GM21717 (cell line): ENCODE results near the gene SPINK4.

Experiments
- ATAC-seq: cut with Tn5 transposase; IDR thresholded peaks from one replicate; pipeline ENCODE4 v1.9.1; 2021; ENCODE audit warnings: mild to moderate bottlenecking, moderate library complexity; ENCODE audit not compliant: unreplicated experiment

Gene SPINK4

DNA sequence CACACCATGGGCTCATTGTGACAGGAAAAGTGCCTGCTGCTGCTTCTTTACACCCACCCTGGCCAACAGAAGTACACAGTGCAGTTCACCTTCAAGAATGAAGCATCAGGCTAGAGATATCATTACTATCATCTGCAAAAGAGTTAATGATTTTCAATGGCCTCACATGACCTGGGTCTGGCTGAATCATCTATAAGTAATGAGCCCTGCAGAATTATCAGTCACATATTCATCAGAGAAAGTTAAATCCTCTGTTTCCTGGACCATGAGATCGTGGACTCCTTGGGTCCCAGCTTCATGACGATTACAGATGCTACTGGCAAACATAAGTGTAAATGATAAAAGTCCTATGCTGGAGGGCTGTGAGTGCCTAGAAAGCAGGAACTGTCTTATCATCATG lies 16.3 kb downstream of the SPINK4 start:
- no peak for ATAC-seq

DNA sequence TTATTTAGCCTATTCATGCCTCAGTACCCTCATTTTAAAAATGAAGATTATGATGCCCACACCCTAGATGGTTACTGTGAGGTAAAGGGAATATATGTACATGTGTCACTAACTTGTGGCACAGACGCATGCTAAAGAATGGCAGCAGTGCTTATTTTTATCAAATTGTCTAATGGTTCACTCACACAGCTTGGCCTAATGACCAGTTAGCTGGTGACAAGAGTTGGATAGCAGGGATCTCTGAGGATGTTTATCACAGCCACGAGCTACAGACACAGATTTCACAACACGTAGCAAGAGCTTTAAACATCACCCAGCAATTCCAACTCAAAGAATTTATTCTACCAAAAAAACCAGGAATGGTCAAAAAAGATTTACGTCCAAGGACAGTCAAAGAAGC lies 17.3 kb downstream of the SPINK4 start:
- ATAC-seq, result no peak

DNA sequence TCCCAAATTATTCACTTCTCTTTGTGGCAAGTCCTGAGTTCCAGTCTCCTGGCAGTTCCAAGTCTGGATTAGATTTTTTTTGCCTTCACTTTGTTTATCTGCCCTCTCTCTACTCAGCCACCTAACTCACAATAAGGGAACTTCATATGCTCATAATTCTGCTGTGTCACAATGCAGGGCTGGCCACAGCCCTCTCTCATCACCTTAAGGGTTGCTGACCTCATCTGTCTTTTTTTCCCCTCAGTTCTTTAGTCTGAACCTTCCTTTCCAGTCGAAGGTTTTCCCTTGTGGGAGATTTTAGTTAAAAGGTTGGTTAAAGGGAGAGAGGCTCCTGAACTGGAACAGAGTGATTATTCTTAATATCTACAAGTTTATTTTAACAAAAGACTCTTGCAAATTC lies 20.4 kb downstream of the SPINK4 start:
- no peak for ATAC-seq

DNA sequence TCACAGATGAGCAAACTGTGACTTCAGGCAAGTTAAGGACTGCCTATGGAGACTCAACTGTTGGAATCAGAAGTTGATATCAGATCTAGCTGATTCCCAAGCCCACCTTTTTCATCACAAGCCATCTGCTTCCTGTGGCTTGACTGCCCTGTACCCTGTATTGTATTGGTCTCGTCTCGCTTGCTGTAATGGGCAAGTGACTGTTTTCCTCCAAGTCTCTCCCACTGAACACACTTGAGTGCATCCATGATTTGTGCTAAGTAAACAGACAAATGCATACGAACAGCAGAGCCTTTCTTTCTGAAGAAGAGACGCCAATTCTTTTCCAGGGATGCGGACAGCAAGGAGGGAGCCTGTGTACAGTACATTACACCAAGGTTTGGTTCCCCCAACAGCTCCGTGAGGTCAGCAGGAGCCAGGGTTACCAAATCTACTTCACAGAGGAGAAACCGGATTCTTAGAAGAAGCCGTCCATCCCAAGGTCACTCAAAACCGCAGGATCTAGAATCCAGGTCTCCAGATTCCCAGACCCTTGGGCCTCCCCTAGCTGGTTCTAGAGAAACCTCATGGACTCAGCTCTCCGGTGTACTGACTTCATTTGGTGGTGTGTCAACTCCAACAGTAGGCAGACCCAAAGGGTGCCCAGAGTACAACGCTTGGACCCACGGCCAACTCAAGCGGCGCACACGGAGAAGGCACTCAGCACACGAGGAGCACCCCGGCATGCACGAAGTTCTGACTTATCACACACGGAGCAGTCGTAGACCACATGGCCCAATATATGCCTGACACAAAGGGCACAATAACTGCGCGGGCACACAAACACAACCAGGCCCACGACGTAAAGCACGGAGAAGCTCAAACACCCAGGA lies 23.4 kb downstream of the SPINK4 start:
- ATAC-seq, result no peak

DNA sequence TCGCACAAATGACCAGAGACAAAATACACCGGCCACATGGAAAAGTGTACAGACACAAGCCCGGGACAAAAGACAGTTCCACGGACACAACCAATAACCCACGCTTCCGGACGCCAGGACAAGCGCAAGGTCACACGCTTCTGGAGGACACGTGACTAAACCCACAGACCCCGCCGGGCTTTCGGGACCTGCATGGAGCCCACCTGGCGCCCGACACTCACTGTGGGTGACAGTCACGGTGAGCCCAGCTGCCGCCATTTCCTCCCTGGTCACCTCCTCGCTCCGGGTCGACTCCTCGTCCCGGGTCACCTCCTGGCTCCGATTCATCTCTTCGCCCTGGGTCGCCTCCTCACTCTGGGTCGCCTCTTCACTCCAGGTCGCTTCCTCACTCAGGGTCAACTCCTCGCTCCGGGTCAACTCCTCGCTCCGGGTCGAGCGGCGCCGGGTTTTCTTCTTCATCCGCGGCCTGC lies 24.1 kb downstream of the SPINK4 start:
- peak; percentile 23 for ATAC-seq

DNA sequence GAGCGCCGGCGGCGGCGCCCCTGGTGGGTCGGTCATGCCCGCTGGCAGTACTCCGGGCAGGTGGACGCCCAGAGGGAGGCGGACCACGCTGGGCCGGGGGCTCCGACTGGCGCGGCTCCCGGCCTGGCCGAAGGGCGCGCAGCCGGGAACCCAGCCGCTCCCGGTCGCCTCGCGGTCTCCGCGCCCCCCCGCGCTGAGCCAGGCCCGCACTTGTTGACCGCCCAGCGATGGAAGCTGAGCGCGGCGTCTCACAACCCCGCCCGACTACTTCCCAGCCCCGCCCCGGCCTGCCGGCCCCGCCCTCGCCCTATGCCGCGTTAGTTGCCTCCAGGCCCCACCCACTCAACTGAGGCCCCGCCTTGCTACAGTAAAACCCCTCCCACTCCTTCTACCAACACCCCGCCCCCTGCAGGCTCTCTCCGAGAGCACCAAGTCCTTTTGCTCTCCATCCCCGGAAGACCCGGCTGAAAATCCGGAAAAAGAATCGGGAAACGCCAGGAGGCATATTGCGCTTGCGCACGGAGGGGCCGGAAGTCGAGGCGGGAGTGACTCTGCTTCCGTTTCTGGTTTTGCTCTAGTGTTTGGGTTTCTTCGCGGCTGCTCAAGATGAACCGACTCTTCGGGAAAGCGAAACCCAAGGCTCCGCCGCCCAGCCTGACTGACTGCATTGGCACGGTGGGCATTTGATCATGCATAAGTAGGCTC lies 24.7 kb downstream of the SPINK4 start, which contains the start of the genes BAG1 and CHMP5:
Gene BAG1 (minus strand): TSS at position 236 of the 705 bp plus-strand sequence.
Gene CHMP5 (plus strand): TSS at position 577 of the 705 bp plus-strand sequence. CDS start 30 bp downstream, at position 607.
- ATAC-seq, result peak; percentile 82

DNA sequence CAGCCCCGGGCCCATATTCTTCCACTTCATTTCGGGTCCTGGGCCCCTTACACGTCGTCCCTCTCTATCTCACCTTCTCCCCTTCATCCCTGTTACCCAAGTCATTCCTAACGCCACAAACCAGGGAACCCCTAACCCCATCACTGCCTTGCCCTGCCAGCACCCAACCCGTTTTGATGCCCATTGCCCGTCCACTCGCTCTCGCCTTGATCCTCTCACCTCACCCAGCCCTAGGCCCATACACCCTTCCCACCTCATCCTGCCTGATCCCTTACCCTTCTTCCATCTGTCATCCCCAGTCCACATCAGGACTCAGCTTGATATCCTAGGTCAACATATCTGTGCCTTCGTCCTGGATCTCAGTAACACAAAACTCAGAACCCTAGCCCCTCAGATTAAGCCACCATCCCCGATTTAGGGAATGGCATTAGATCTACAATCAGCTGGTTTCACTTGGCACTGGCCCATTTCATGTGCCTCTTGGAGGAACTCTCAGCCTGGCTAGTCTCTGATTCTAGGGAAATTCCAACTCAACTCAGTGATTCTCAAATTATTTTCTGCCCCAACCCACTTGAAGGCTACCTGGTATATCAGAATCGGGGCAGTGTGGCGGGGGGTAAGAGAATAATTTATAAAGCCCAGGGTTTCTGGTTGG lies 25.4 kb downstream of the SPINK4 start:
- ATAC-seq, result no peak

DNA sequence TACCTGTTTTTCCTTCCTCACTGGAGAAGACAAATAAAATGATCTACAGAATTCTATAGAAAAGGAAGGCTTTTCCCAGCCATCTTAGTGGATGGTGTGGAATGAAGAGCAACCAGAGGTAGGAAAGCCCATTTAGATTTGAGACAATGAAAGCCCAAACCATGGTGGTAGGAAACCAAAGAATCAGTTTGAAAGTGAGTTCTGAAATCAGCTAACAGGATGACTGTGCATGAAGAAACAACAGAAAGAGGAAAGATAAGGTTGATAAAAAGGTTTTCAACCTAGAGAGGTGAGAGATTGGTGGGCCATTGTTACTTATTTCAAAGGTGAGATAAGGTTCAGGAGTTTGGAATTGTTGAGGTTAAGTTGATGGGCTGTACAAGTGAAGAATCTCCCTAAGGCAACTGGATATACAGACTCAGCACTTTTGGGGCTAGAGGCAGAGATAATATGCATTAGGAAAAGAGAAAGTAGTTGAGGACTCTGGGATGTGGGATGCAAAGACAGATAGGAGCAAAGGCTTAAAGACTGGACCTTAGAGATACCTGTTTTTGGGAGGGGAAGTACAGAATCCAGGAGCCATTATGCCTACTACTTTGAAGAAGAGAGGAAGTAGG lies 27.3 kb downstream of the SPINK4 start:
- ATAC-seq, result no peak

DNA sequence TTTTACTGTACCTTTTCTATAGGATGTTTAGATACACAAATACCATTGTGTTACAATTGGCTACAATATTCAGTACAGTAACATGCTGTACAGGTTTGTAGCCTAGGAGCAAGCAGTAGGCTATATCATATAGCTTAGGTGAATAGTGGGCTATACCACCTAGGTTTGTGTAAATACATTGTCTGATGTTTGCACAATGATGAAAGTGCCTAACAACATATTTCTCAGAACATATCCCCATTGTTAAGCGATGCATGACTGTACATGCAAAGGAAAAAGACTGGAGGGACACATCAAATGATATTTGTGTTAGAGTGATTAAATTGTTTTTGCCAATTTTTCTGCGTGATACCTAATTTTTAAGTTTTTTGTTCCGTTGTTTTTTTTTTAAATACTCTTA lies 30.2 kb downstream of the SPINK4 start:
- no peak for ATAC-seq

DNA sequence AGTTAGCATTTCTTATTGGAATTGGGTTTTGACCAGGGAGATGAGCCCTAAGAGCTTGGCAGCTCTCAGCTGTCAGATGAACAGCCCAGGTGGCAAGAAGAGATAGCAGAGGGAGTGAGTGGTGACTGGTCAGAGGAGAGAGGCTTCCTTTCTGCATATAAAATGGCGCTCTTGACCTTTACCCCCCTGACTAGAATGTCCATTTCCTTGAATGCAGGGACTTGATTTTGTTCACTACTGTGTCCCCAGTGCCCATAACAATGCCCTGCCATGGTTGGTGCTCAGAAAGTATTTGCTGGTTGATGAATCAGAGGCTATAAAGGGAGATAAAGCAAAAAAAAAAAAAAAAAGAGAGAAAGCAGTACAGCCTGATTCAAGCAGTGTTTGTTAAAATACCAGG lies 32.1 kb downstream of the SPINK4 start:
- ATAC-seq, result no peak

DNA sequence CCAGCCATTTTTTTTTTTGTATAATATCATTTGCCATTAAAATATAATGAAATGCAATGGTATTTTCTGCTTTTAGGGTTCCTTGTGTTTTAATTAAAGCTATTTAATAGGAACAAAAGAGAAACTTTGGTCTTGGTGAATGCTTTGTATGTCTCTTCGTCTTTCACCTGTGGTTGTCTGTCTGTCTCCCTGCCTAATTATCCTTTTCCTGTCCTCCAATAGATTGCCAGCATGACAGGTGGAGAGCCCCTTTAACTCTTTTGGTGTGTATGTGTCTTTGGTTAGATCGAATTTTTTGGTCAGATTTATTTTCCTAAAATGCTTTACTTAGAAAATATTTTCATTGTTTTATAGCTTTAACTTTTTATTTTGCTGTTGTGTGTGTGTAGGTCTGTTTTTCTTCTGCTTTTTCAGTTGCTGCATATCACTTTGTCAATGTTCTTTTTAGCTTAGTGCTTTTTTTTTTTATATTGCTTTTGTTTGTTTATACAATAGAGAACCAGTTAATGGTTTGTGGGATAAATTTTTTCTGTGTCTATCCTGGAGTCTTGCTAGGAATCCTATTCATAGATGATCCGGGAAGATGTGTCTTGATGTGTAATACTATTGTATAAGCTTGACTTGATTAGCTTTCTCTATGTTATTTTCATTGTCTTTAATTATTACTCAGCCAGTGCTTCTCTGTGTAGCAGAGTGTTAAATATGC lies 33.5 kb downstream of the SPINK4 start:
- no peak for ATAC-seq

DNA sequence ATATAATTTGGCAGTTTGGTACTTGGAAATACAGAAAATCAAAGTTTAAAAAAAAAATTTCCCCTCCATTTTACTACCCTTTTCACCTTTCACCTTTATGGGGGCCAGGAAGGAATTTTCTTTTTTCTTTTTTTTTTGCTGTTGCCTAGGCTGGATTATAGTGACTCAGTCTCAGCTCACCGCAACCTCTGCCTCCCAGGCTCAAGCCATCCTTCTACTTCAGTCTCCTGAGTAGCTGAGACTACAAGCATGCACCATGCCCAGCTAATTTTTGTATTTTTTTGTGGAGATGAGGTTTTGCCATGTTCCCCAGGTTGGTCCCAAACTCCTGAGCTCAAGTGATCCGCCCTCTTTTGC lies 34.0 kb downstream of the SPINK4 start:
- no peak for ATAC-seq

DNA sequence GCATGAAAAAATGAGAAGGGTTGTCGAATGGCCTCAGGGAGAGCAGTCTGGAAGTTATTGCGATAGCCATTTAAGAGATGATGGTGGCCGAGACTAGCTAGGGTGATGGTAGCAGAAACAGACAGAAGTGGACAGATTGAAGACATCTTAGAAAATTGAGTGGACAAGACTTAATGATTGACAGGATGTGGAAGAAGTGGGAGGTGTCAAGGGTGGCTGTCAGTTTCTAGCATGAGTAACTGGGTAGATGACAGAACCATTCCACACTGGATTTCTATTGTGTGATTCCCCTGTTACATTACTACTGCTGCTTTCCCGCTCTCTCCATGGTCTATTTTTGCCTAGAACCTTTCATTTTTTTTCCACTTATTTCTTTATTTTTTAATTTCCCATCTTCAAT lies 37.5 kb downstream of the SPINK4 start:
- no peak for ATAC-seq

DNA sequence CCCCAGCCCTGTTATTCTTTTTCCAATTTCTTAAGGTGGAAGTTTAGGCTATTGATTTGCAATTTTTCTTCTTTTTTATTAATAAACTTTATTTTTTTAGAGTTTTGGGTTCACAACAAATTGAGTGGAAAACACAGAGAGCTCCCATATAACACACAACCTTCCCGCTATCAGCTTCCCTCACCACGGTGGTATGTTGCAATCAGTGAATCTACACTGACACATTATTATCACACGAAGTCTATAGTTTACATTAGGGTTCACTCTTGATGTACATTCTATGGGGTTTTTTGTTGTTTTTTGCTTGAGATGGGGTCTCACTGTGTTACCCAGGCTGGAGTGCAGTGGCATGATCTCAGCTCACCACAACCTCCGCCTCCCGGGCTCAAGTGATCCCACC lies 45.5 kb downstream of the SPINK4 start:
- ATAC-seq, result no peak

DNA sequence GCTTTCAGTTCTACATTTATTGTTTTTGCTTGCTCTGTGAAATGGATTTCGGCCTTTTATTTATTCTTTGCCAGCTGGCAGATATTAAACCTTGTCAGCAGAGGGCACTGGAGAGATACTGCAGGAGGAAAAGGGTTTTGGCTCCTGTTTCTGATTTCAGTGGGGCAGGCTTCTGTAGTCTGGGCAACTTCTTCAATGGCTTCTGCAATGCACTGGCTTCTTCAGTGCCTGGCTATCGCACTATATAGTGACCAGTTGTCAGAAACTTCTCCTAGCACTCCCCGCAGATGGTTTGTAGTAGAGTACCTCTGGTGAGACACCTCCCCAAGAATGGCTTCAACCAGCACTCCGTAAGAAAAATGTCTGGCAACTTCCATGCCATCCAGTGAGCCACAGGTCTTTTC lies 47.1 kb downstream of the SPINK4 start:
- no peak for ATAC-seq

DNA sequence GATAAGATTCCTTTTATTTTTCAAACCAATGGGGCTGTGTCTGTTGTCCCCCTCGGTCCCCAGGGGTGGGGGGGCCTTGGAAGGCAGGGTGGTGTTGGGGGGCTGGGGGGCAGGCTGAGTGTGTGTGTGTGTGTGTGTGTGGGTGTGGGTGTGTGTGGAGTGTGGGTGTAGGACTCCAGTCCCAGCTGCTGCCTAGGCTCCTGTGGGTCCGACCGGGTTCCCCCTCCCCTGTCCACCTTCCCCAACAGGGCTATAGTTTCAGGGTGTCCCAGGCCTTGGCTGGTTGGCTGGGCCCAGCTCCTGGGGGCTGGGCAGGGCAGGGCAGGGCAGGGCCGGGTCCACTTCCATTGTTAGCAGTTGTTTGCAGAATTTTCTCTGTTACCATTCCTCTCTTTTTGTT lies 48.3 kb downstream of the SPINK4 start:
- ATAC-seq, result no peak

DNA sequence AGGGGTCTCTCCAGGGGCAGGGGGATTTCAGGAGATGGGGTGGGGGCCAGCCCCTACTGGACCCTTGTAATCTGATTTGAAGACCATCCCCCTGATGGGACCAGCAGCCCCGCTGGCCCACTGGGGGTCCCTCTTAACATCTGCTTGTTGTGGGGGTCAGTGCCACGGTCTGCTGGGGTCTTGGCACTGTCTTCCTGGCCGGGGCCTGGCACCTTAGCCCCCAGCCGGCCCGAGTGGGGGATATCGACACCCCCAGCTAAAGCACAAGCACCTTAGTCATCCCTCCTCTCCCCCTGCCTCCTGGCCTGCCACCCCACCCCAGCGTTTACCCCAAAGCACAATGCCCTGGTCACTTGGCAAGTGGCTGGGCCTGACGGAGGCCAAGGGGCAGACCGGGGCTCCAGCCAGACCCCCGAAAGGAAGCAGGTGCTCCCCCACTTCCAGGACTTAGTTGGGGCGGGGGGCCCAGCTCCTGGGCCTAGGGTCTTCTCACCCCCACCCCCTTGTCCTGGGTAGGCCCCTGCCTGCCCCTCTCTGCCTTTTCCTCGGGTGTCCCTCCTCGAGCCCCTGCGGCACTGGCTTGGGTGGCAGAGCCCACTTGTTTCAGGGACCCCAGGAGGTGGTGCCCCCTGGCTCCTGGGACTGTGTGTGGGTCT lies 49.0 kb downstream of the SPINK4 start:
- no peak for ATAC-seq

DNA sequence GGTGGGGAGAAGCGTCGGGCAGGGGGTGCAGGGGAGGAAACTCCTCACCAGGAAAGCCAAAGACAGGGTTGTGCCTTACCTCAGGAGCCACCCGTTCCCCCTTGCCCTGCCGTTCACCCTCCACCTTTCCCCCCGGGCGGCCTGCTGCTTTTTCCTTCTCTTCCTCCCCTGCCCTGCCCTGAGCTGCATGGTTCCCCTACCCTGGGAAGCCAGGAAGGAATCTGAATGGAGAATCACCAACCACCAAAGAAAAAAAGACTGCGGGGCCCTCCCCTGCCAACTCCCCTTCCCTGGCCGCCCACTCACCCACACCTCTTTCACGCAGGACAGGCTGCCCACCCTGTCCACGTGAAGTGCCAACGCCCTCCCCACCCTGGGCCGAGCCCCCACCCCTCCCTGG lies 49.5 kb downstream of the SPINK4 start:
- no peak for ATAC-seq

DNA sequence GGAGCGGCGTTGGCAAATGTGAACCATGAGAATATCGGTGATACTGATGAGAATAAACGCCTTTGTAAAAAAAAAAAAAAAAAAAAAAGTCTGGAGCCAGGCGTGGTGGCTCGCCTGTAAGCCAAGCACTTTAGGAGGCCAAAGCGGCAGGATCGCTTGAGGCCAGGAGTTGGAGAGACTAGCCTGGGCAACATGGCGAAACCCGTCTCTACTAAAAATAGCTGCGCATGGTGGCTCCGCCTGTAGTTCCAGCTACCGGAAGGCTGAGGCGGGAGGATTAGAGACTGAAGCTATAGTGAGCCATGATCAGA lies 49.9 kb downstream of the SPINK4 start:
- ATAC-seq, result peak; percentile 23
